Measurements from ENCODE around the gene TMEM220. TPM values are rescaled to one million over a fixed set of nuclear protein-coding genes. Genes with fewer than 3 reads are reported as not detected.
A peak's percentile ranks its signal among the peaks of the same experiment; 100 is the strongest.

TMEM220 gene
- total RNA-seq, result 42.7 TPM

- DNase-seq (ENCODE audit: low spot score) (peak; percentile 90), ATAC-seq (peak; percentile 87)
Observed at GRCh38 chr17:10729334-10730193, at the start of gene TMEM220. Gene TMEM220 (minus strand): TSS chr17:10730023. CDS start chr17:10729851, 172 bp downstream.

GRCh38 chr17:10779609-10780008 lies 49.8 kb upstream of the TMEM220 start:
- ATAC-seq (no peak), DNase-seq (ENCODE audit: low spot score) (no peak)

- ATAC-seq, result no peak
- DNase-seq (ENCODE audit: low spot score), result no peak
Observed at GRCh38 chr17:10777890-10778289, 48.1 kb upstream of the TMEM220 start.

- ATAC-seq (no peak), DNase-seq (ENCODE audit: low spot score) (no peak)
Observed at GRCh38 chr17:10777131-10777807, 47.4 kb upstream of the TMEM220 start.

- no peak for ATAC-seq
- no peak for DNase-seq (ENCODE audit: low spot score)
Observed at GRCh38 chr17:10776381-10776780, 46.6 kb upstream of the TMEM220 start.

- DNase-seq (ENCODE audit: low spot score) (no peak), ATAC-seq (peak; percentile 19)
Observed at GRCh38 chr17:10775740-10776356, 46.0 kb upstream of the TMEM220 start.

GRCh38 chr17:10775058-10775457 lies 45.2 kb upstream of the TMEM220 start:
- peak; percentile 47 for ATAC-seq
- peak; percentile 48 for DNase-seq (ENCODE audit: low spot score)

GRCh38 chr17:10773391-10773790 lies 43.6 kb upstream of the TMEM220 start:
- no peak for ATAC-seq

GRCh38 chr17:10772425-10773380 lies 42.9 kb upstream of the TMEM220 start:
- ATAC-seq, result peak; percentile 48
- DNase-seq (ENCODE audit: low spot score), result no peak

More at GRCh38 chr17:10773391-10773790, 43.6 kb upstream of the TMEM220 start:
- no peak for DNase-seq (ENCODE audit: low spot score)

GRCh38 chr17:10771148-10771547 lies 41.3 kb upstream of the TMEM220 start:
- ATAC-seq, result no peak
- DNase-seq (ENCODE audit: low spot score), result no peak

GRCh38 chr17:10769840-10770239 lies 40.0 kb upstream of the TMEM220 start:
- DNase-seq (ENCODE audit: low spot score) (no peak), ATAC-seq (no peak)

- DNase-seq (ENCODE audit: low spot score) (no peak), ATAC-seq (no peak)
Observed at GRCh38 chr17:10768750-10769251, 39.0 kb upstream of the TMEM220 start.

- no peak for DNase-seq (ENCODE audit: low spot score)
- ATAC-seq, result no peak
Observed at GRCh38 chr17:10767232-10767631, 37.4 kb upstream of the TMEM220 start.

GRCh38 chr17:10762037-10762436 lies 32.2 kb upstream of the TMEM220 start:
- no peak for DNase-seq (ENCODE audit: low spot score)
- no peak for ATAC-seq

- ATAC-seq (no peak), DNase-seq (ENCODE audit: low spot score) (no peak)
Observed at GRCh38 chr17:10761281-10761680, 31.5 kb upstream of the TMEM220 start.

GRCh38 chr17:10758062-10758461 lies 28.2 kb upstream of the TMEM220 start:
- ATAC-seq, result peak; percentile 62
- DNase-seq (ENCODE audit: low spot score), result peak; percentile 59

GRCh38 chr17:10757647-10758046 lies 27.8 kb upstream of the TMEM220 start:
- ATAC-seq (peak; percentile 9), DNase-seq (ENCODE audit: low spot score) (no peak)

GRCh38 chr17:10757067-10757466 lies 27.2 kb upstream of the TMEM220 start:
- ATAC-seq, result peak; percentile 88
- DNase-seq (ENCODE audit: low spot score), result peak; percentile 84

- DNase-seq (ENCODE audit: low spot score) (peak; percentile 49), ATAC-seq (peak; percentile 64)
Observed at GRCh38 chr17:10756619-10757018, 26.8 kb upstream of the TMEM220 start.

- no peak for DNase-seq (ENCODE audit: low spot score)
- peak; percentile 25 for ATAC-seq
Observed at GRCh38 chr17:10756185-10756584, 26.4 kb upstream of the TMEM220 start.

All from left lobe of liver (tissue), 2 donors.